NCI-H226 (cell line): ENCODE measurements around the gene AQP3.
"Not testable (repeated sequence)": the region's sequence is repeated elsewhere in the genome, so short reads cannot be mapped to it uniquely, and the experiment has no call there.

Experiments
- DNase-seq: peaks from one replicate; pipeline ENCODE4 v3.0.0-alpha.2; 2015

The AQP3 gene

GRCh38 chr9:33440204-33440603 lies 7.2 kb downstream of the AQP3 start:
- DNase-seq: no peak

GRCh38 chr9:33439731-33440130 lies 7.7 kb downstream of the AQP3 start:
- DNase-seq: no peak

GRCh38 chr9:33438926-33439680 lies 8.3 kb downstream of the AQP3 start:
- no peak for DNase-seq

GRCh38 chr9:33437898-33438297 lies 9.5 kb downstream of the AQP3 start:
- DNase-seq: no peak

- no peak for DNase-seq
Observed at GRCh38 chr9:33437205-33437604, 10.2 kb downstream of the AQP3 start.

- peak; percentile 12 for DNase-seq
Observed at GRCh38 chr9:33436445-33436844, 10.9 kb downstream of the AQP3 start.

GRCh38 chr9:33435821-33436277 lies 11.5 kb downstream of the AQP3 start:
- DNase-seq: no peak

GRCh38 chr9:33434317-33435105 lies 12.9 kb downstream of the AQP3 start:
- no peak for DNase-seq

- no peak for DNase-seq
Observed at GRCh38 chr9:33433871-33434270, 13.5 kb downstream of the AQP3 start.

- DNase-seq: no peak
Observed at GRCh38 chr9:33431420-33431819, 16.0 kb downstream of the AQP3 start.

- peak; percentile 65 for DNase-seq
Observed at GRCh38 chr9:33430942-33431341, 16.5 kb downstream of the AQP3 start.

GRCh38 chr9:33429256-33429985 lies 18.0 kb downstream of the AQP3 start:
- no peak for DNase-seq

- DNase-seq: no peak
Observed at GRCh38 chr9:33426843-33427293, 20.5 kb downstream of the AQP3 start.

GRCh38 chr9:33425128-33425533 lies 22.3 kb downstream of the AQP3 start:
- no peak for DNase-seq

GRCh38 chr9:33424492-33424891 lies 22.9 kb downstream of the AQP3 start:
- not testable (repeated sequence) for DNase-seq

GRCh38 chr9:33424043-33424442 lies 23.4 kb downstream of the AQP3 start:
- DNase-seq: not testable (repeated sequence)

GRCh38 chr9:33419708-33420303 lies 27.6 kb downstream of the AQP3 start:
- no peak for DNase-seq

- no peak for DNase-seq
Observed at GRCh38 chr9:33418090-33418489, 29.3 kb downstream of the AQP3 start.

GRCh38 chr9:33416996-33417395 lies 30.4 kb downstream of the AQP3 start:
- DNase-seq: no peak

GRCh38 chr9:33415501-33416038 lies 31.8 kb downstream of the AQP3 start:
- DNase-seq: no peak

GRCh38 chr9:33414889-33415500 lies 32.4 kb downstream of the AQP3 start:
- no peak for DNase-seq

- no peak for DNase-seq
Observed at GRCh38 chr9:33414268-33414667, 33.1 kb downstream of the AQP3 start.
